A172 (cell line): ENCODE data around the gene TGFBR3L. TPM values are rescaled to one million over a fixed set of nuclear protein-coding genes. Genes with fewer than 3 reads are reported as not detected.

Source experiments
- DNase-seq: peaks from one replicate; pipeline ENCODE4 v3.0.0-alpha.2; 2015; ENCODE audit warnings: low spot score
- total RNA-seq: library from RNA; depleted of rRNA; stranded (reverse); fragments of >200 nt; shearing (Covaris generic); gene quantifications from 2 replicates; pipeline ENCODE4 v1.2.3, GENCODE V29; 2014; rRNA removed

The TGFBR3L gene
- total RNA-seq, result 0.34 TPM in 1 of 2 replicates, not detected in the other

DNA sequence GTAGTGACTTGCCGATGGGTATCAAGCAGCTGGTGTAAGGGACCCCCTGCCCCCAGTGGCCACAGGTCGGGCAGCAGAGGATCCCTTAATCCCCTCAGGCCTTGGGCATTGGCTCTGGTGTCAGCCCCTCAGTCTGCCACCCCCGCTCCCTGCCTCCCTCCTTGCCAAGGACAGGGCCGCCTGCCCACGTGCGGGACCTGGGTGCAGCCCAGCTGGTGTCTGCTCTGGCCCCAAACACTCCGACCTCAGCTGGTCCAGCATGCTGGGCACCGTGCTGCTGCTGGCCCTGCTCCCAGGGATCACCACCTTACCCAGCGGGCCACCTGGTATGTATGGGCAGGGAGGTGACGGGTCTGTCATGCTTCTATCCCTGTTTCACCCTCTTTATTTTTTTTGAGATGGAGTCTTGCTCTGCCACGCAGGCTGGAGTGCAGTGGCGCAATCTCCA is at the start of gene TGFBR3L:
Gene TGFBR3L (plus strand): TSS at position 233 of the 448 bp plus-strand sequence.
- no peak for DNase-seq

GRCh38 chr19:7865262-7865911 is 49.2 kb upstream of the TGFBR3L start:
- DNase-seq, result no peak

DNA sequence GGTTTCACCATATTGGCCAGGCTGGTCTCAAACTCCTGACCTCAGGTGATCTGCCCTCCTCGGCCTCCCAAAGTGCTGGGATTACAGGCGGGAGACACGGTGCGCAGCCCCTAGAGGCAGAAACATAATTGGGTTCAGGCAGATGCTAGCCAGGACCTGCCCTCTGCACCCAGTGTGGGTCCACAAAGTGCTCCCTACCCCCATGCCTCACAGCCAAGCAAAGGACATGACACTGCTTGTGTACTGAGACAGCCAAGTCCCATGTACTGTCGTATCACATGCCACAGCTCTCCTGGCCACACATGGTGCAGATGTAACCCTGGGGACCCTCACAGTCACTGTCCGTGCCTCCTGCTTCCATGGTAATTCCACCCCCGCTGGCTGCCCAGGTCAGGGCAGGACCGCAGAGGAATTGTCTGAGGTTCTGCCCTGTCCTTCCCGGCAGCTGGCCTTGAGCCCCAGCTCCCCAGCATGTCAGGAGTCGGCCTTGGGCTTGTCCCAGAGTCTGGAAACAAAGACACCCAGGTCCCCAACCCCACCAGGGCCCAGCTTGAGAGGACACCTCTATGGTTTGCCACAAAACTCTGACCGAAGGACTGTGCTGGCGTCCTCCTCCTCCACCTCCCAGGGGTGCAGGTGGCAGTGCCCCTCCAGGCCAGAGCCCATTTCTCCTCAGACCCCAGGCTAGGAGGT is 48.1 kb upstream of the TGFBR3L start:
- no peak for DNase-seq

GRCh38 chr19:7867092-7867844 is 47.4 kb upstream of the TGFBR3L start:
- no peak for DNase-seq

GRCh38 chr19:7868326-7868670 is 46.3 kb upstream of the TGFBR3L start:
- no peak for DNase-seq

DNA sequence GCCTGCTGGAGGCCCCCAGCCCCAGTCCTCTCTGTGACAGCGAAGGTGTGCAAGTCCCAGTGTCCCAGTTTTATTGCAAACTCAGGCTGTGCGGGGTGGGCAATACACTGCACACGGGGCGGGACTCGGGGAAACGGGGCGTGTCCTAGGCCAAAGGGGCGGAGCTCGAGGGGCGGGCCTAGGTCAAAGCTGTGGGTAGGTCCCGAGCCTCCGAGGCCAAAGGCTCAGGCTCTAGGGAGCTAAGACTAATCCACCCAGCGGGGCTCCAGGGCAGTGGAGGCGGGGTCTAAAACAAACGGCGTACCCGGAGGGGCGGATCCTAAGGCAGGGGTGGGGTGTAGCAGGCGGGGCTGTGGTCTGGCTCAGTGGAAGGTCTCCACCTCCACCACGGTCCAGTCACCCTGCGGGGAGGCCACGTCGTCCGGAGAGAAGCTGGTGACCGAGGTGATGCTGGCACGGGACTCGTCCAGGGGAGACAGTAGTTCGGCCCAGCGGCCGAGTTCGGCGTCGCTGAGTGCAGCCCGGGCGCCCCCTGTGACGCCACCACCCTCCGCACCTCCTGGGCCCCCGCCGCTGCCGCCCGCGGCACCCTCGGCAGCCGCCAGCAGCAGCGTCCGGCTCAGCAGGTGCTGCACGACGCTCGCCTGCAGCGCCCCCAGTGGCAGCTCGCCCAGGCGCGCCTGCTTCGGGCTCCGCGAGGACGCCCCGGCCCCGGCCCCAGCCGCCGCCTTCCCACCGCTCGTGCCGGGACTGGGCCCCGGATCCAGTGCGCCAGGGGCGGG is 45.8 kb upstream of the TGFBR3L start:
- peak; percentile 62 for DNase-seq

DNA sequence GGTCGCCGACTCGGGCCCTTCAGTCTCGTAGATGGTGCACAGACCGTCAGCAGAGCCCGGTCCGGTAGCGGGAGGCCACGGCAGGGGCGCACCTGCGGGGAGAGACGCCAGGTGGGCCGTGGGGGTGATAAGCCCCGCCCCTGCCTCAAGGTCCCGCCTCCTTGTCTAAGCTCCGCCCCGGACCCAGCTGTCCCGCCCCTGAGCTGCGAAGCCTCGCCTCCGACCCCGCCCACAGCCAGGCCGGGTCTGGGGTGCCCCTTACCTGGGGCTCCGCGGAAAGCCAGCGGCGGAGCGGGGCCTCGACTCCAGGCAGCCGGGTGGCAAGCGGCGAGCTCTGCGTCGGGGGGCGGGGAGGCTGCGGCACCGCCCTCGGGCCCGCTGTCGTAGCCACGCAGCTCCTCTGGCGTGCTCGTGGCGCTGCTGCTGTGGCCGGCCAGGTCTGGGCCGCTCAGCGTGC is 45.1 kb upstream of the TGFBR3L start:
- DNase-seq, result no peak

GRCh38 chr19:7869910-7870511 is 44.6 kb upstream of the TGFBR3L start:
- no peak for DNase-seq

GRCh38 chr19:7870571-7871436 is 43.8 kb upstream of the TGFBR3L start:
- peak; percentile 79 for DNase-seq

DNA sequence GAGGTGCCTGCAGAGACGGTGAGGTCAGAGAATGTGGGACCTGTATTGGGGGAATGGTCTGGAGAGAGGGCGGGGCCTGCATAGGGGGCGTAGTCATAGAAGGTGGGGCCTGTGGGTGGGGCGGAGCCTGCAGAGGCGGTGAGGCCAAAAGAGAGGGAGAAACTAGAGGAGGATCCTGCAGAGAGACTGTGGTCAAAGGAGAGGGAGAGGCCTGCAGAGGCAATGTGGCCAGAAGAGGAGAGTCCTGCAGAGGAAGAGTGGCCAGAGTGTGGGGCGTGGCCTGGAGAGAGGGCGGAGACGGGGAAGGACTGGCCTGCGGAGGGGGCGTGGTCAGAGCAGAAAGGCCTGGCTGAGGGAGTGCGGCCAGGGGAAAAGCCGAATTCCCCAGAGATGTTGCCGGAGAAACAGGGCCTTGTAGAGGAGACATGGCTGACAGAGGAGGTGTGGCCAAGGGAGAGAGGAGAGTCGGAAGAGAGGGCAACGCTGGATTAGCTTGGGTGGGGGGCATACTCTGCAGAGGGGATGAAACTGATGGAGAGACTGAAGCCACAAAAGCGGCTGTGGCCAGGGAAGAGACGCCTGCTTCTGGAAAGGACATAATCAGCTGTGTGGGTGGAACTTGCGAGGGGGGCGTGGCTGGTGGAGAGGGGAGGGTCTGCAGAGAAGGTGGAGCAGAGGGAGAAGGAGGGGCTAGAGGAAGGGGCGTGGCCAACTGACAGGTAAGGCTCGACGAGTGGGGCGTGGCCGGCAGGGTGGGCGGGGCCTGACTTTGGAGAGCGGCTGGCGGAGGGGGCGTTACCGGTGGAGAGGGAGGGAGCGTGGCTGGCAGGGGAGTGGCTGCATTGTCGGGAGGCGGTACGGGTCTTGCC is 43.0 kb upstream of the TGFBR3L start:
- peak; percentile 96 for DNase-seq

GRCh38 chr19:7872306-7873204 is 42.1 kb upstream of the TGFBR3L start:
- DNase-seq, result no peak

- DNase-seq, result no peak
These were observed 41.1 kb upstream of the TGFBR3L start for GRCh38 chr19:7873304-7874075.

- DNase-seq, result peak; percentile 64
These were observed 40.3 kb upstream of the TGFBR3L start, which contains the start of gene PRR36 for GRCh38 chr19:7874076-7874896. PRR36 (minus strand) TSS chr19:7874390; CDS start chr19:7873689, 701 bp downstream.

- DNase-seq, result no peak
These were observed 39.7 kb upstream of the TGFBR3L start for GRCh38 chr19:7874897-7875273.

- no peak for DNase-seq
These were observed 37.3 kb upstream of the TGFBR3L start for GRCh38 chr19:7877249-7877836.

DNA sequence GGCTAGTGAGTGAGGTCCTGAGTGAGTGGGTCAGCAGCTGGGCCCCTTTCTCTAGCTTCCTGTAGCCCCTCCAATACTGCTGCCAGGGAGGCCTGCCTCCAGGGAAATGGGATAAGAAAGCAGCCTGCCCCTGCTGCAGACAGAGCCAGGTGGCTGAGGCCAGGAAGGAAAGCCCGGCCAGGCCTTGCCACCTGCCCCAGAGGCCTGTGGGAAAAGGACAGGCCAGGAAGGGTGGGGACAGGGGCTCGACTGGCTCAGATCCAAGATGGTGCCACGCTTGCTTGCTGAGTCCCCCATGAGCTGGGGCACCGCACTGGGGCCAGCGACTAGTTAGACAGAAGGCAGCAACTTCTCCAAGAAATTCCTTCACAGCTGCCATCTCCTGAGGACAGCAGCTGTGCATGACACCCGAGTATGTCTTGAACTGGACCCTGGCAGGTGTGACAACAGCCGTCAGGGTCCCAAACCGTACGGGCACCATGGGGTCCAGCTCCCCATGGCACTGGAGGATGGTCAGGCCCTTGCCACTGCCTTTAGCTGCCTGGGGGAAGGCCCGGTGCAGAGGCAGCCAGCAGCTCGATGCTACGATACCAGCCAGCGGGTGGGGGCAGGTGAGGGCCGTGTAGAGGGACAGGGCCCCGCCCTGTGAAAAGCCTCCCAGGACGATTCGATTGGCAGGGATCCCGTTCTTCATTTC is 35.4 kb upstream of the TGFBR3L start:
- DNase-seq, result no peak
